Raji (cell line): ENCODE data around the gene SMTN.

ENCODE experiments used
- POLR2A ChIP-seq: IDR thresholded peaks from 2 replicates; pipeline ENCODE4 v1.6.1; 2011; ENCODE audit warnings: low read depth, low read length, control low read depth; ENCODE audit not compliant: insufficient read depth

SMTN gene

DNA sequence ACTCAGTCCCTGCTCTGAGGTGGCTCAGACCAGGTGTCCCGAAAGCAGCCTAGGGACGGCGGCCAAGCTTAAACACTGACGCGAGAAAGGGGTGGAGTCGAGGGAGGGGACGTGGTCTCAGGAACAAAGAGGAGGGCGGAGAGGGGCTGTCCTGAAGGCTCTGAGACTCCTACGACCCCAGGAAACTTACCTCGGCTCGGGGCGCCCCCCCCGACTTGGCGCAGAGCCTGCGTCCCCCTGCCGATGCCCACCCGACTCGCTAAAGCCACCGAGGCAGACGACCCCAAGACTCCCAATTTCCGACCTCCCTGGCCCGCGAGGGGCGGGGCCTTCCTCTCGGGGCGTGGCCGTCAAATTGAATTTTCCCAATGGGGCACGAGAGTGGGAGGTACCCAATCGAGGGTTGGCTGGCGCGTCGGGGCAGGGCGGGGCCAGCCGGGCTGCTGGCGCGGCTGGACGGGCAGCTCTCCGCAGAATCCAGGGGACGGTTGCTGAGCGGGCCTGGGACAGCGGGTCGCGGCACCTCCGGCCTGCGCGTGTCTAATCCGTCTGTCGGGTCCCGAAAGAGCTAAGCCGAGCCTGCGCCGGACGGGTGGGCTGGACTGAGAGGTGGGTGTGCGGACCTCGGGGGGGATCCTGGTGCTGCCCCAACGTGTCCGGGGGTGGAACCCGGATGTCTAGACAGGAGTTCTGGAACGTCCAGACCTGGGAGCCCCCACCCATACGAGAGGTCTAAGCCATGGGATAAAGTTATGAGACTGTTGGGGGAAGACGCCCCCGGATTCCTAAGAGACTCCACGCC lies at the start of gene SMTN:
Gene SMTN, plus strand, starts transcription at position 471 of the 802 bp plus-strand sequence. CDS start 1,941 bp downstream, outside the sequence.
- peak; percentile 88 for TF ChIP-seq POLR2A

- TF ChIP-seq POLR2A = no peak
Observed at GRCh38 chr22:31036671-31037550, 44.2 kb upstream of the SMTN start.

- no peak for TF ChIP-seq POLR2A
Observed at GRCh38 chr22:31038686-31039085, 42.4 kb upstream of the SMTN start.

- no peak for TF ChIP-seq POLR2A
Observed at GRCh38 chr22:31039393-31039792, 41.7 kb upstream of the SMTN start.

DNA sequence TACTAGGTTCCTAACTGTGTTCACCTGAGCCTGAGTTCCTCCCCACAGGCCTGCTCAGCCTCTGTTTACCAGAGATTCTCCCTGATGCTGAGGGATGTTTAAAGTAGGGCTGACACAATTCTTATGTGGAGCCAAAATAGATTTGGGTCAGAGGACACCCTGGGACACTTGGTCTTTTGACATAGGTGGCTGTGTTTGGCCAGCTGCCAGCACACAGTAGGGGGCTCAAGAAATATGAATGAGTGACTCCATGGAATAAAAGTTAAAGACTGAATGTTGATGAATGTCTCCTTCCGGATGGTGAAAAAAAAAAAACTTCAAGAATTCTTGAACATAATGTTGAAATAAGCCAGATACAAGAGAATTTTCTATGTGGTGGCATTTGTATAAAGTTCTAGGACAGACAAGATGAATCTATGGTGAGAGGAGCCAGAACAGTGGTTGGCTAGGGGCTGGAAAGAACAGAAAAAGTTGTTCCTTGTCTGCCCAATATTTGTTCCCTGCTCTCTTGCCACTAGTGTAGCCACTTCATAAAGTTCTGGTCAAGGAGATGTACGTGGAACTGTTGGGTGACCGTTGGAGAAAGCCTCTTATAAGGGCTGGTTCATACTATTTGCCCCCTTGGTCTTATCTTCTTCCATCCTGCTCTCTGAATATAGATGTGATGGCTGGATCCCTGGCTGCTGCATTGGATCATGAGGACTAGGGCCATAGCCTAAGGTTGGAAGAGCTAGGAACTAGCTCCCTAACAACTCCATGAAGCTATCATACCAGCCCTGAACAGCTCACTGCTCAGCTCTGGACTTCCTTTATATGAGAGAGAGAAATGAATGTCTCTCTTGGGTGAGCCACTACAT lies 40.3 kb upstream of the SMTN start:
- no peak for TF ChIP-seq POLR2A

DNA sequence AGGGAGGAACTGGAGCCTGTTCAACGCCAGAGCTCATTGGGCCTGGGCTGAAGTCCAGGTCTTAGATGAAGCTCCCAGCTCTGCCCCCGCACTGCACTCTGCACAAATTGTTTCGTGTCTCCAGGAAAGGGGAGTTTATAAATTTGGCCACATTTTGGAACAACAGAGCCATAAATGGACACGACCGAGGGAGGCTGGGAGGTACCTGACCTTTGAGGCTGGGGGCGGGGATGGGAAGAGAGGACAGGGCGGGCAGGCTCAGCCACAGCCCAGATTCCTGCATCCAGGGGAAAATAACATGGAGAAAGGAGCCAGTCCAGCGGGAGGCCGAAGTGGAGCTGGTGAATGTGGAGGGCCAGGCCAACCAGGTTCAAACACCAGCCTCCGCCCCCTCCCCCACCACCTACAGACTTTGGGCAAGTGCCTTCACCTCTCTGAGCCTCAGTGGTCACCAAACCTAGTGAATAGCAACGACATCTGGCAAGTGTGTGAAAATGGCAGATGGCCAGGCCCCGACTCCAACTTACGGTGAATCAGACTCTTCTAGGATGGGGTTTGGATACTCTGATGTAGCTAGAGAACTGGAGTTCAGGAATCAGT lies 36.8 kb upstream of the SMTN start:
- TF ChIP-seq POLR2A = no peak

- no peak for TF ChIP-seq POLR2A
Observed at GRCh38 chr22:31045900-31046538, 35.1 kb upstream of the SMTN start.

- TF ChIP-seq POLR2A = no peak
Observed at GRCh38 chr22:31046539-31047226, 34.4 kb upstream of the SMTN start.

- TF ChIP-seq POLR2A = no peak
Observed at GRCh38 chr22:31048570-31048969, 32.5 kb upstream of the SMTN start.

DNA sequence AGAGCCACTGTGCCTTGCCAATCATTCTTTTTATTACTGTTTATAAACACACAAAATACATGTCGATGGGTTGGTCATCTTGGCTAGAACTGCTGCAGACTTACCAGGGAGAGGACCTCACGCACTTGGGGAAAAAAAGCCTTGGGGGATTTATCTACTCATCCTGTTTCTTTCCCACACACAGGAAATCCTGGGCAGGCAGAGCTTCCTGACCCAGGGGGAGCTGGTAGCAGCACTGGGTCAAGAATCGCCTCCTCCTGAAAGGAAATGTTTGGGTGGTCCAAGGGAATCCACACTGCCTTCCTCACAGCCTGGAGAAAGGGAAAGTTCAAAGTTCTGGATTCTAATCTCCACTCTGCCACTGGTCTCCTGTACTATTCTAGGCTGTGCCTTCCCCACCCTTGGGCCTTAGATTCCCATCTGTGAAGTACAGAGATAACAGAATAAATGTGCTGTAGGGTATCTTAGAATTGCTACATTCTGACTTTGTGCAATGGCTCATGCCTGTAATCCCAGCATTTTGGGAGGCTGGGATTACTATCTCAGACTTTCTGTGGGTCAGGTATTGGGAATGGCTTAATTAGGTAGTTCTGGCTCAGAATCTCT lies 31.2 kb upstream of the SMTN start:
- no peak for TF ChIP-seq POLR2A

GRCh38 chr22:31055117-31055634 lies 25.9 kb upstream of the SMTN start:
- TF ChIP-seq POLR2A = no peak

- TF ChIP-seq POLR2A = no peak
Observed at GRCh38 chr22:31055635-31056159, 25.4 kb upstream of the SMTN start.
